ENCODE results near the gene NUDT13.
A peak's percentile ranks its signal among the peaks of the same experiment; 100 is the strongest.

The NUDT13 gene

GRCh38 chr10:73166972-73167371 lies 56.7 kb downstream of the NUDT13 start:
- no peak for DNase-seq (ENCODE audit: low spot score)

- no peak for DNase-seq (ENCODE audit: low spot score)
Measured at GRCh38 chr10:73167458-73167782, 57.2 kb downstream of the NUDT13 start.

- DNase-seq (ENCODE audit: low spot score), result peak; percentile 97
Measured at GRCh38 chr10:73167783-73168464, 57.7 kb downstream of the NUDT13 start, which contains the start of the genes ECD and FAM149B1. Gene ECD, minus strand, starts transcription at chr10:73168008. Its CDS starts 4,071 bp downstream, at chr10:73163937. Gene FAM149B1, plus strand, starts transcription at chr10:73168119. Its CDS starts 221 bp downstream, at chr10:73168340.

- DNase-seq (ENCODE audit: low spot score), result no peak
Measured at GRCh38 chr10:73168465-73168803, 58.2 kb downstream of the NUDT13 start.

GRCh38 chr10:73169320-73169719 lies 59.1 kb downstream of the NUDT13 start:
- DNase-seq (ENCODE audit: low spot score), result no peak

GRCh38 chr10:73172867-73173266 lies 62.6 kb downstream of the NUDT13 start:
- no peak for DNase-seq (ENCODE audit: low spot score)

- no peak for DNase-seq (ENCODE audit: low spot score)
Measured at GRCh38 chr10:73174148-73174925, 64.1 kb downstream of the NUDT13 start.
